GM12891 (cell line): Measurements from ENCODE around the gene FBRSL1.

Source experiments
- POLR2A ChIP-seq: IDR thresholded peaks from 2 replicates; pipeline ENCODE4 v1.6.1; 2011; ENCODE audit warnings: low read depth, low read length, control low read depth
- POLR2AphosphoS5 ChIP-seq: IDR thresholded peaks from 2 replicates; pipeline ENCODE4 v1.6.1; 2011; ENCODE audit warnings: low read depth, low read length, control low read depth

DNA sequence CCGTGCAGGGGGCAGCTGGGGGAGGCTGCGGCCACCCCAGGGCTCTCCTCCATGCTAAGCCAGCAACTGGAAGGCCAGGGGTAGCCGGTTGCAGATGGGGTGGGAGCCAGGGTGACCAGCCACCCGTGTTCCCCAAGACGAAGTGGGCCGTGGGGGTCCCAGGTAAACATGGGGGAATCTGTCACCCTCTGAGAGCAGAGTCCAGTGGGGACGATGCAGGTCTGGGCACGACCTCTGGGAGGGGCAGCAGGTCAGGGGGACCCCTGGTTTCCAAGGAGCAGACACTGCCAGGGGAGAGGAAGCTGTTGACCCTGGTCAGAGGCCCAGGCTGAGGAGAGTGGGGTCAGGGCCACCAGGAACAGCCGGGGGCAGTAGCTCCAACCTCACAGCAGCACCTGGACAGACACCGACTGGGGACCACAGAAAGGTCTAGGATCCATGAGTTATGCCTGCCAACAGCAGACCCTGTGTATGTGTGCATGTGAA, 35.0 kb upstream of the FBRSL1 start:
- TF ChIP-seq POLR2AphosphoS5 = no peak
- TF ChIP-seq POLR2A = no peak
